B cell (primary cell): ENCODE data around the gene NEAT1. TPM values are rescaled to one million over a fixed set of nuclear protein-coding genes. Genes with fewer than 3 reads are reported as not detected.
"Not testable (repeated sequence)": the region's sequence is repeated elsewhere in the genome, so short reads cannot be mapped to it uniquely, and the experiment has no call there.

Experiments used
- ATAC-seq: fragments of 200-7000 bp; cut with Tn5 transposase; one replicate; pipeline ENCODE4 v1.10.0; 2021; ENCODE audit warnings: low read depth, mild to moderate bottlenecking, moderate number of reproducible peaks, moderate library complexity
- CTCF ChIA-PET: fragments of 350-600 bp; sonication (Branson Sonifier 250); formaldehyde crosslinking; loops from one replicate; lab custom pipeline; 2021; ENCODE audit warnings: antibody characterized with exemption, inconsistent platforms; lab: Charles Lee
- POLR2A ChIA-PET: fragments of 350-600 bp; sonication (Branson Sonifier 250); formaldehyde crosslinking; loops from one replicate; lab custom pipeline; 2021; ENCODE audit warnings: antibody characterized with exemption; lab: Charles Lee
- DNase-seq: peaks from one replicate; pipeline ENCODE4 v3.0.0; 2013
- H2AFZ ChIP-seq: 2 replicates; pipeline ENCODE4 v1.6.1; 2012; ENCODE audit warnings: mild to moderate bottlenecking, low read depth, low read length; ENCODE audit not compliant: insufficient read depth, poor library complexity, severe bottlenecking
- H3K27ac ChIP-seq, 2 donors: 1 replicate in 1 of 2; 2 replicates in 1 of 2; pipeline ENCODE4 v1.5.1; 2012 to 2013; ENCODE audit warnings: low read length in 2 of 2, mild to moderate bottlenecking in 2 of 2, moderate library complexity in 1 of 2
- H3K27me3 ChIP-seq, 4 experiments: fragments of 200-600 bp in 1 of 4; sonication (generic) in 1 of 4; replicated peaks in 1 of 4; 1 replicate in 2 of 4; 2 replicates in 2 of 4; pipeline versions ENCODE4 v1.6.1 to v1.7.0; 2013 to 2016; ENCODE audit warnings: low read length in 3 of 4, mild to moderate bottlenecking in 2 of 4, mixed read lengths in 1 of 4, moderate library complexity in 1 of 4; ENCODE audit not compliant: insufficient read depth in 4 of 4, control insufficient read depth in 3 of 4; ENCODE audit errors: control extremely low read depth in 1 of 4
- H3K36me3 ChIP-seq, 2 experiments: replicated peaks in 1 of 2; 1 replicate in 1 of 2; 2 replicates in 1 of 2; pipeline versions ENCODE4 v1.6.1 to v1.7.1; 2013; ENCODE audit warnings: low read length in 1 of 2; ENCODE audit not compliant: insufficient read depth in 2 of 2, control insufficient read depth in 1 of 2; ENCODE audit errors: control extremely low read depth in 1 of 2, extremely low read depth in 1 of 2
- H3K4me1 ChIP-seq, 2 donors: fragments of 200-600 bp in 1 of 2; sonication (generic) in 1 of 2; 1 replicate in 1 of 2; 2 replicates in 1 of 2; pipeline versions ENCODE4 v1.5.1 to v1.6.1; 2013 to 2017; ENCODE audit warnings: low read length in 2 of 2; ENCODE audit not compliant: control insufficient read depth in 2 of 2, insufficient read depth in 2 of 2
- H3K4me2 ChIP-seq: replicated peaks from 2 replicates; pipeline ENCODE3; 2012; ENCODE audit warnings: mild to moderate bottlenecking, low read depth, low read length; ENCODE audit not compliant: poor library complexity, severe bottlenecking
- H3K4me3 ChIP-seq, 5 experiments: fragments of 200-600 bp in 1 of 5; sonication (generic) in 1 of 5; 1 replicate in 3 of 5; 2 replicates in 2 of 5; pipeline versions ENCODE4 v1.5.1 to v1.7.0; 2011 to 2016; ENCODE audit warnings: low read length in 4 of 5, mild to moderate bottlenecking in 4 of 5, low read depth in 2 of 5, control low read depth in 1 of 5, moderate library complexity in 1 of 5; ENCODE audit not compliant: insufficient read depth in 1 of 5; ENCODE audit errors: control extremely low read depth in 1 of 5, extremely low read depth in 1 of 5
- H3K79me2 ChIP-seq: fragments of 200-600 bp; sonication (generic); one replicate; pipeline ENCODE4 v1.6.0; 2016; ENCODE audit warnings: low read length; ENCODE audit not compliant: control insufficient read depth, insufficient read depth
- H3K9ac ChIP-seq: fragments of 200-600 bp; sonication (generic); 2 replicates; pipeline ENCODE4 v1.6.1; 2017; ENCODE audit warnings: mild to moderate bottlenecking, low read length, moderate library complexity
- H3K9me3 ChIP-seq, 3 donors: one replicate each; pipeline versions ENCODE4 v1.6.1 to v1.7.1; 2013; ENCODE audit warnings: low read length in 2 of 3; ENCODE audit not compliant: control insufficient read depth in 2 of 3, insufficient read depth in 1 of 3; ENCODE audit errors: control extremely low read depth in 1 of 3
- H4K20me1 ChIP-seq: 2 replicates; pipeline ENCODE4 v1.6.0; 2012; ENCODE audit warnings: mild to moderate bottlenecking, low read length; ENCODE audit not compliant: insufficient read depth, control insufficient read depth, poor library complexity, severe bottlenecking
- H3K27ac Mint-ChIP-seq: one replicate; pipeline ENCODE4 v1.8.0; 2021; ENCODE audit warnings: mixed read lengths
- H3K27me3 Mint-ChIP-seq: one replicate; pipeline ENCODE4 v1.8.0; 2021; ENCODE audit warnings: mixed read lengths
- H3K4me1 Mint-ChIP-seq: one replicate; pipeline ENCODE4 v1.8.0; 2021; ENCODE audit warnings: mixed read lengths
- H3K4me3 Mint-ChIP-seq: one replicate; pipeline ENCODE4 v1.8.0; 2021; ENCODE audit warnings: mixed read lengths
- H3K9me3 Mint-ChIP-seq: one replicate; pipeline ENCODE4 v1.8.0; 2022; ENCODE audit warnings: mixed read lengths; ENCODE audit not compliant: insufficient read depth
- EZH2 ChIP-seq: IDR thresholded peaks from 2 replicates; pipeline ENCODE4 v1.6.1; 2012; ENCODE audit warnings: borderline replicate concordance, low read depth, mild to moderate bottlenecking, moderate library complexity, low read length; ENCODE audit not compliant: insufficient read depth, poor library complexity, severe bottlenecking
- WGBS: methylation state at CpG from one replicate; pipeline ENCODE4 v1.1.5; 2013; ENCODE audit warnings: missing lambda C conversion rate; ENCODE audit not compliant: insufficient coverage; 5-methylcytosine and 5-hydroxymethylcytosine counted together
- intact Hi-C: fragments of 100-400 bp; cut with micrococcal nuclease; formaldehyde crosslinking; loops from one replicate; pipeline ENCODE4 v1.10.0; 2022
- polyA plus RNA-seq: library from polyadenylated mRNA; depleted of rRNA; stranded (reverse); fragments of >200 nt; gene quantifications from 2 replicates; pipeline ENCODE4 v1.2.3, GENCODE V29; 2012
- total RNA-seq, 2 donors: library from RNA; stranded (reverse); fragments of 120-200 nt in 1 of 2; gene quantifications; 1 replicate in 1 of 2; 2 replicates in 1 of 2; pipeline versions ENCODE4 v1.2.3 to v1.2.4, GENCODE V29; 2013 to 2022
- TF ChIP-seq, protein P1 (sequence below): fragments of 200-600 bp; IDR thresholded peaks from one replicate; pipeline ENCODE4 v1.8.0; 2022; ENCODE audit warnings: antibody characterized with exemption, mild to moderate bottlenecking

NEAT1 gene
- total and polyA plus RNA-seq, 2 donors (not counting 1 experiment from before 2014, with no cell fraction given) = 66.7 to 1,642 TPM

DNA sequence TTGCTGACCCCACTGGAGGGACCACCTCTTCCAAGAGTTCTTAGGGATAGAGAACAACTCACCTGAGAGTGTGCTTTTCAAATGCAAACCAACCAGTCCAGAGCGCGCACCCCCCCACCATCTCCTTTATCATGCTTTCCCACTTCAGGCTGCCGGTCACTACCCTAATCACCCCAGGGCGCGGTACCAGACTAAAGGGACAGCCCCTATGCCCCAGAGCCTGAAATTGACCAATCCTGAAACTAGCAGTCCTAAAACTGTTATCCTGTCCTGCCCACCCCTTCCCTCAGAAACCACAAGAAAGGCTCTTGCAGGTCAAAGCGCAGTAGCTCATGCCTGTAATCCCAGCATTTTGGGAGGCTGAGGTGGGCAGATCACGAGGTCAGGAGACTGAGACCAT, 37.0 kb downstream of the NEAT1 start:
- Histone ChIP-seq H3K4me1 (peaks cover 4 to 14% of the 10 kb centered on the region in 2 donors), H3K9me3 (no peaks in the 10 kb centered on the region), H3K27me3 (no peaks in the 10 kb centered on the region), H3K79me2 (peaks cover 25% of the 10 kb centered on the region), H3K4me2 (no peak overlapping the region), H3K9ac (no peak overlapping the region), H3K36me3 (no peaks in the 10 kb centered on the region), H4K20me1 (no peaks in the 10 kb centered on the region), H2AFZ (no peak overlapping the region), H3K4me3 (no peak overlapping the region), H3K27ac (no peak overlapping the region)
- Mint-ChIP-seq H3K27ac (no peak overlapping the region), H3K9me3 (no peaks in the 10 kb centered on the region), H3K4me1 (peaks cover 28% of the 10 kb centered on the region), H3K27me3 (no peaks in the 10 kb centered on the region), H3K4me3 (no peak overlapping the region)
- ChIA-PET CTCF (interaction anchor here (0.6 to 1.6 kb wide), 4 partner anchors 13 to 227 kb away, joined by 3 read pairs; no protein-coding TSS in a partner anchor), POLR2A (interaction anchor here (0.5 to 2.4 kb wide), 3 partner anchors 20 to 55 kb away, joined by 3 to 9 read pairs (median 5); no protein-coding TSS in a partner anchor)
- WGBS = 73% methylated on average over 7 of the region's 7 CpGs
- TF ChIP-seq, protein P1, sequence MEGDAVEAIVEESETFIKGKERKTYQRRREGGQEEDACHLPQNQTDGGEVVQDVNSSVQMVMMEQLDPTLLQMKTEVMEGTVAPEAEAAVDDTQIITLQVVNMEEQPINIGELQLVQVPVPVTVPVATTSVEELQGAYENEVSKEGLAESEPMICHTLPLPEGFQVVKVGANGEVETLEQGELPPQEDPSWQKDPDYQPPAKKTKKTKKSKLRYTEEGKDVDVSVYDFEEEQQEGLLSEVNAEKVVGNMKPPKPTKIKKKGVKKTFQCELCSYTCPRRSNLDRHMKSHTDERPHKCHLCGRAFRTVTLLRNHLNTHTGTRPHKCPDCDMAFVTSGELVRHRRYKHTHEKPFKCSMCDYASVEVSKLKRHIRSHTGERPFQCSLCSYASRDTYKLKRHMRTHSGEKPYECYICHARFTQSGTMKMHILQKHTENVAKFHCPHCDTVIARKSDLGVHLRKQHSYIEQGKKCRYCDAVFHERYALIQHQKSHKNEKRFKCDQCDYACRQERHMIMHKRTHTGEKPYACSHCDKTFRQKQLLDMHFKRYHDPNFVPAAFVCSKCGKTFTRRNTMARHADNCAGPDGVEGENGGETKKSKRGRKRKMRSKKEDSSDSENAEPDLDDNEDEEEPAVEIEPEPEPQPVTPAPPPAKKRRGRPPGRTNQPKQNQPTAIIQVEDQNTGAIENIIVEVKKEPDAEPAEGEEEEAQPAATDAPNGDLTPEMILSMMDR = no peak
- TF ChIP-seq EZH2 = no peak
- no peak for ATAC-seq
- intact Hi-C loops = no loop called here
- DNase-seq = no peak

DNA sequence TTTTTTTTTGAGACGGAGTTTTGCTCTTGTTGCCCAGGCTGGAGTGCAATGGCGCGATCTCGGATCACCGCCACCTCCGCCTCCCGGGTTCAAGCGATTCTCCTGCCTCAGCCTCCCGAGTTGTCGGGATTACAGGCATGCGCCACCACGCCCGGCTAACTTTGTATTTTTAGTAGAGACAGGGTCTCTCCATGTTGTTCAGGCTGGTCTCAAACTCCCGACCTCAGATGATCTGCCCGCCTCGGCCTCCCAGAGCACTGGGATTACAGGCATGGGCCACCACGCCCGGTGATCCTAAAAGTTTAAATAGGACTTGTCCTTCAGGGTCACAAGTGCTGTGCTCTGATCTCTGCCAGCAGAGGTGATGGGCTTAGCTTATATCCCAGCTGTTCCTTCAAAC, 42.9 kb downstream of the NEAT1 start:
- H3K27ac Mint-ChIP-seq, intact Hi-C loops, H3K9me3 Mint-ChIP-seq, H3K4me3 ChIP-seq, H3K27me3 Mint-ChIP-seq, H2AFZ ChIP-seq, H3K36me3 ChIP-seq, H3K9ac ChIP-seq, H3K27ac ChIP-seq, H3K27me3 ChIP-seq, H3K4me3 Mint-ChIP-seq, H4K20me1 ChIP-seq, H3K9me3 ChIP-seq, H3K4me1 ChIP-seq, DNase-seq, H3K4me2 ChIP-seq, ATAC-seq, H3K79me2 ChIP-seq: not testable (repeated sequence)
- POLR2A ChIA-PET = interaction anchor here (0.6 to 2.1 kb wide), 7 partner anchors 10 to 67 kb away, joined by 4 to 6 read pairs (median 5); no protein-coding TSS in a partner anchor
- CTCF ChIA-PET = interaction anchor here (0.6 to 1.9 kb wide), 4 partner anchors 14 to 32 kb away, joined by 3 to 6 read pairs (median 4); no protein-coding TSS in a partner anchor
- peaks cover 14% of the 10 kb centered on the region for H3K4me1 Mint-ChIP-seq
- WGBS = 97% methylated on average over 15 of the region's 18 CpGs

DNA sequence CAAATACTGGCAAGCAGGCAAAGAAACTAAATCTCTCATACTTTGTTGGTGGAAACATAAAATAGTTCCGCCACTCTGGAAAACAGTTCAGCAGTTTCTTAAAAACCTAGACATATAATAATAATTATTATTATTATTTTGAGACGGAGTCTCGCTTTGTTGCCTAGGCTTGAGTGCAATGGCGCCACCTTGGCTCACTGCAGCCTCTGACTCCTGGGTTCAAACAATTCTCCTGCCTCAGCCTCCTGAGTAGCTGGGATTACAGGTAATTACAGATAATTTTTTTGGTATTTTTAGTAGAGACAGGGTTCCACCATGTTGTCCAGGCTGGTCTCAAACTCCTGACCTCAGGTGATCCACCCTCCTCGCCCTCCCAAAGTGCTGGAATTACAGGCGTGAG, 44.7 kb downstream of the NEAT1 start:
- H3K9me3 ChIP-seq, H2AFZ ChIP-seq, POLR2A ChIA-PET, H3K4me3 ChIP-seq, H3K9me3 Mint-ChIP-seq, H3K27ac ChIP-seq, ATAC-seq, H3K4me2 ChIP-seq, H3K27me3 Mint-ChIP-seq, H3K9ac ChIP-seq, H3K4me3 Mint-ChIP-seq, H4K20me1 ChIP-seq, DNase-seq, H3K27ac Mint-ChIP-seq, H3K27me3 ChIP-seq, intact Hi-C loops, H3K36me3 ChIP-seq: not testable (repeated sequence)
- peaks cover 28% of the 10 kb centered on the region for H3K4me1 Mint-ChIP-seq
- WGBS = 100% methylated on average over 1 of the region's 6 CpGs
- CTCF ChIA-PET = interaction anchor here (0.6 to 1.4 kb wide), 2 partner anchors 30 kb away, joined by 3 read pairs; no protein-coding TSS in a partner anchor
- peaks cover 13 to 17% of the 10 kb centered on the region in 2 donors for H3K4me1 ChIP-seq
- H3K79me2 ChIP-seq = peaks cover 13% of the 10 kb centered on the region
